Effector memory CD4-positive, alpha-beta T cell (primary cell): Measurements from ENCODE around the gene BRD4.

Experiments
- DNase-seq, 3 donors: peaks; one replicate each; pipeline ENCODE4 v3.0.0-alpha.2; 2020
- H3K27ac ChIP-seq: 2 replicates; pipeline ENCODE4 v1.7.0; 2013; ENCODE audit warnings: mild to moderate bottlenecking, low read length, moderate library complexity; ENCODE audit not compliant: insufficient read depth, poor library complexity, severe bottlenecking
- H3K27me3 ChIP-seq: replicated peaks from 2 replicates; pipeline ENCODE4 v1.7.0; 2013; ENCODE audit warnings: mild to moderate bottlenecking, low read length; ENCODE audit not compliant: insufficient read depth, control insufficient read depth, poor library complexity, severe bottlenecking
- H3K36me3 ChIP-seq: 2 replicates; pipeline ENCODE4 v1.7.0; 2013; ENCODE audit warnings: mild to moderate bottlenecking, low read length, moderate library complexity; ENCODE audit not compliant: control insufficient read depth, insufficient read depth
- H3K4me1 ChIP-seq: 2 replicates; pipeline ENCODE4 v1.7.0; 2013; ENCODE audit warnings: low read length, mild to moderate bottlenecking; ENCODE audit not compliant: control insufficient read depth, insufficient read depth, poor library complexity, severe bottlenecking
- H3K4me3 ChIP-seq: 2 replicates; pipeline ENCODE4 v1.7.0; 2013; ENCODE audit warnings: low read length, low read depth, mild to moderate bottlenecking; ENCODE audit not compliant: insufficient read depth, poor library complexity, severe bottlenecking
- H3K9me3 ChIP-seq: 2 replicates; pipeline ENCODE4 v1.7.0; 2013; ENCODE audit warnings: mild to moderate bottlenecking, low read length, moderate library complexity; ENCODE audit not compliant: control insufficient read depth

BRD4 gene

DNA sequence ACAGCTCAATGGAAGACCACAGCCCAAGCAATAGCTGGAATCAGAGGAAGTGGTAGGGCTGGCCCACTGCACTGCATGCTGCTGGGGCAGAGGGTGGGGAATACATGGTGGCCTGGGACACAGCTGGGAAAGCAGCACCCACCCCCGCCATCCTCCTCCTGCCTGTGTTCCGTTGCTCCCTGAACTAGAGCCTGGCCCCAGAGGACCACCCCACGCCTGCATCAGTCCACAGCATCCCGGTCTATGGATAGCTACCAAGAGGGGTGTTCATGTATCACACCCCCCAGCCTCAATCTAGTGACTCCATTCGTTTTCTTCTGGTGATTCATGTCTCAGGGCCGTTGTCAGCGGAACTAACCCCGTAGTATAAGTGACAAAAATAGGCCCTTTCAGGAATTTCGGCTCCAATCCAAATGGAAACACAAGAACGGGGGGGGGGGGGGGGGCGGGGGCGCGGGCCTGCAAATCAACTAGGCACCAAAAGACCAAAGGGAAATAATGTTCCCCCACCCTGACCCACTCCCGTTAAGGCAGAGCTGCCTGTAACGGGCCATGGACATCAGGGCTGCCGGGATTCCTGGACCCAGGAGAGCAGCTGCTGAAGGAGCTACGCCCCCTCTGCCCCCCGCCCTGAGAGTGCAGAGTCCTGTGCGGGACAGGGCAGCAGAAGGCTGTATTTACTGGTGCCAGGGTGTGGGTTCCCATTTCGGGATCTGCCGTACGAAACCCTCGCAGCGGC, 81.2 kb downstream of the BRD4 start:
- no peak overlapping the region for H3K27ac ChIP-seq
- H3K4me3 ChIP-seq, result no peak overlapping the region
- peaks cover 96% of the 10 kb centered on the region for H3K36me3 ChIP-seq
- H3K4me1 ChIP-seq, result no peaks in the 10 kb centered on the region
- DNase-seq, result no peak
- no peaks in the 10 kb centered on the region for H3K9me3 ChIP-seq
- H3K27me3 ChIP-seq, result no peaks in the 10 kb centered on the region

DNA sequence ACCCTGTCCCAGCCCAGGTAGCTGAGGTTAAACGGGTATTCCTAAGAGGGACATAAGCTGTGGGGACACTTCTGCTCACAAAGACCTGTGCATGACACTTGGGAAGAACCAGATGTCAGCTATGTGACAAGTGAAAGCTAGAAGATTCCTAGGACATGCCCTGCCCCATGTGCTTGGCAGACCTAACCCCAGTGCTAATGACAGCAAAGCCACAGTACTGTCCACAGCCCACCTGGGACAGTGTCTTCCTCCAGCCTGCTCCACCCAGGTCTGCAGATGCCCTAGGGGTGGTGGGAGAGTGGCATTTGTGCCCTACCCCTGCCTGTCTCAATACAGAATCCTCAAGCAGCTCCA, 81.7 kb downstream of the BRD4 start:
- H3K4me3 ChIP-seq, result no peak overlapping the region
- H3K9me3 ChIP-seq, result no peaks in the 10 kb centered on the region
- peaks cover 96% of the 10 kb centered on the region for H3K36me3 ChIP-seq
- H3K27me3 ChIP-seq, result no peaks in the 10 kb centered on the region
- no peak for DNase-seq
- H3K4me1 ChIP-seq, result no peaks in the 10 kb centered on the region
- H3K27ac ChIP-seq, result no peak overlapping the region

- H3K27me3 ChIP-seq, result no peaks in the 10 kb centered on the region
- no peaks in the 10 kb centered on the region for H3K4me1 ChIP-seq
- no peaks in the 10 kb centered on the region for H3K9me3 ChIP-seq
- H3K27ac ChIP-seq, result no peak overlapping the region
- H3K4me3 ChIP-seq, result no peak overlapping the region
- H3K36me3 ChIP-seq, result peaks cover 95% of the 10 kb centered on the region
- no peak for DNase-seq
Observed at GRCh38 chr19:15249972-15250639, 82.2 kb downstream of the BRD4 start.

DNA sequence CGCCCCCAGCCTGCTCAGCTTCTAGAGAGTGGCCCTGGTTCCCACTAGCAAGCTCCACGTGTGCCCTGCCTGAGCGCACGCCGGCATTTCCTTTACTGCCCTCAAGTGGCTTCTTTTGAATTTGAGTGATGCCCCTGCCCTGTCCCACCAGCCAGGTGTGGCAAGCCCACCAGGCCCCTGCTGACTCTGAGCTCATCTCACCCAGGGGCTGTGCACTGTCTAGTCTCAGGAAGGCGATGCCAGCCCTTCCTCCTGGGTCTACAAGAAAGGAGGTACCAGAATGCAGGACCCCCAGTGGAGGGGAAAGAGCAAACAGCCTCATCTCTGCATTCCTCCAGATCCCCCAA, 82.8 kb downstream of the BRD4 start:
- no peaks in the 10 kb centered on the region for H3K4me1 ChIP-seq
- no peaks in the 10 kb centered on the region for H3K9me3 ChIP-seq
- DNase-seq, result no peak
- H3K4me3 ChIP-seq, result no peak overlapping the region
- no peaks in the 10 kb centered on the region for H3K27me3 ChIP-seq
- H3K36me3 ChIP-seq, result peaks cover 95% of the 10 kb centered on the region
- H3K27ac ChIP-seq, result no peak overlapping the region

GRCh38 chr19:15248648-15249527, 83.5 kb downstream of the BRD4 start:
- no peak overlapping the region for H3K27ac ChIP-seq
- H3K27me3 ChIP-seq, result no peaks in the 10 kb centered on the region
- DNase-seq, result no peak
- H3K36me3 ChIP-seq, result peaks cover 93% of the 10 kb centered on the region
- H3K4me3 ChIP-seq, result no peak overlapping the region
- H3K9me3 ChIP-seq, result no peaks in the 10 kb centered on the region
- no peaks in the 10 kb centered on the region for H3K4me1 ChIP-seq

- H3K4me1 ChIP-seq, result no peaks in the 10 kb centered on the region
- no peaks in the 10 kb centered on the region for H3K9me3 ChIP-seq
- no peak for DNase-seq
- H3K36me3 ChIP-seq, result peaks cover 93% of the 10 kb centered on the region
- no peak overlapping the region for H3K27ac ChIP-seq
- H3K27me3 ChIP-seq, result no peaks in the 10 kb centered on the region
- no peak overlapping the region for H3K4me3 ChIP-seq
Observed at GRCh38 chr19:15248106-15248505, 84.2 kb downstream of the BRD4 start.

- H3K9me3 ChIP-seq, result no peaks in the 10 kb centered on the region
- H3K27ac ChIP-seq, result no peak overlapping the region
- no peak overlapping the region for H3K4me3 ChIP-seq
- DNase-seq, result no peak
- H3K4me1 ChIP-seq, result no peaks in the 10 kb centered on the region
- H3K27me3 ChIP-seq, result no peaks in the 10 kb centered on the region
- peaks cover 90% of the 10 kb centered on the region for H3K36me3 ChIP-seq
Observed at GRCh38 chr19:15247107-15248014, 85.0 kb downstream of the BRD4 start.

DNA sequence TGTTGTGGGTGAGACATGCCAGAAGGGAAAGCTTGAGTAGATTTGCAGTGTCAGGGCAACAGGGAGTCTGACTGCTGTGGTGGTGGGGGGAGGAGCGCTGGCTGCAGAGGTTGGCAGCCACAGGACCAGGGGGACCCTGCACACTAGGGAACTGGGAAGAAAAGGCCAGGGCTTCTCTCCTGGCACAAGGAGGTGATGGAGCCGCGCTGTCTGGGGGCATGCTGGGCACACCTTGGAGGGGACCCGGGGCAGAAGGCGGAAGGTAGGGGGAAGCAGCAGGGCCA, 86.2 kb downstream of the BRD4 start:
- Histone ChIP-seq H3K4me3 (no peak overlapping the region), H3K4me1 (no peaks in the 10 kb centered on the region), H3K27me3 (no peaks in the 10 kb centered on the region), H3K9me3 (no peaks in the 10 kb centered on the region), H3K36me3 (peaks cover 90% of the 10 kb centered on the region), H3K27ac (no peak overlapping the region)
- no peak for DNase-seq

- no peaks in the 10 kb centered on the region for H3K9me3 ChIP-seq
- no peak overlapping the region for H3K4me3 ChIP-seq
- H3K4me1 ChIP-seq, result no peaks in the 10 kb centered on the region
- DNase-seq, result no peak
- no peaks in the 10 kb centered on the region for H3K27me3 ChIP-seq
- no peak overlapping the region for H3K27ac ChIP-seq
- peaks cover 91% of the 10 kb centered on the region for H3K36me3 ChIP-seq
Observed at GRCh38 chr19:15245370-15246197, 86.8 kb downstream of the BRD4 start.
